ENCODE measurements around the gene PRMT1. TPM values are rescaled to one million over a fixed set of nuclear protein-coding genes. Genes with fewer than 3 reads are reported as not detected.

The PRMT1 gene
- total RNA-seq, 1 experiment from 2014 or later: 505 TPM

GRCh38 chr19:49677901-49678674 is 1.0 kb downstream of the PRMT1 start:
- no peaks in the 10 kb centered on the region; a peak in 2 of 5 replicates for H3K9me3 Mint-ChIP-seq
- no peak overlapping the region for H4K5ac ChIP-seq (ENCODE audit: insufficient read length, low read depth, low read length)
- H3K18ac ChIP-seq (ENCODE audit: insufficient read length, low read depth, low read length): peak overlapping the region; percentile 9
- peaks cover 4% of the 10 kb centered on the region for H3K23me2 ChIP-seq (ENCODE audit: insufficient read length, low read depth, low read length, poor library complexity, severe bottlenecking)
- no peaks in the 10 kb centered on the region for H3K9me3 ChIP-seq (ENCODE audit: control insufficient read depth, low read depth, low read length)
- H3K27ac Mint-ChIP-seq: peak overlapping the region; percentile 86 to 95 (median 92)
- no peak overlapping the region for H3K23ac ChIP-seq (ENCODE audit: insufficient read length, low read depth, low read length)
- no peak overlapping the region for H2BK12ac ChIP-seq (ENCODE audit: insufficient read length, low read depth, low read length)
- H3K4me1 ChIP-seq (ENCODE audit: insufficient read depth, low read length): peaks cover 6% of the 10 kb centered on the region
- H2BK15ac ChIP-seq (ENCODE audit: low read depth, low read length): no peak overlapping the region
- peaks cover 22% of the 10 kb centered on the region; the same call in 1 of the 2 replicates for H3K79me2 ChIP-seq (ENCODE audit: insufficient read depth, low read length)
- H4K20me1 ChIP-seq (ENCODE audit: control insufficient read depth, insufficient read depth, insufficient read length): no peaks in the 10 kb centered on the region
- no peak overlapping the region for H2AK5ac ChIP-seq (ENCODE audit: insufficient read length, low read length)
- no peak overlapping the region for H3K27ac ChIP-seq (ENCODE audit: insufficient read length, low read depth, low read length)
- no peak overlapping the region for H3K4ac ChIP-seq (ENCODE audit: low read depth, low read length)
- peak overlapping the region; percentile 94 for H3K9ac ChIP-seq (ENCODE audit: extremely low read depth, insufficient read length, low read length)
- no peak overlapping the region for H2BK120ac ChIP-seq (ENCODE audit: low read depth, low read length, poor library complexity, severe bottlenecking)
- H3K27me3 ChIP-seq (ENCODE audit: insufficient read depth, low read length): no peaks in the 10 kb centered on the region
- H3K4me1 Mint-ChIP-seq: peaks cover 20 to 32% of the 10 kb centered on the region in 2 experiments
- no peak overlapping the region for H3T11ph ChIP-seq (ENCODE audit: low read length)
- no peak overlapping the region for H4K8ac ChIP-seq (replicated peaks; ENCODE audit: insufficient read length, low read depth, low read length)
- H3K27me3 Mint-ChIP-seq (ENCODE audit: low read depth): peaks cover 2% of the 10 kb centered on the region; the same call in 1 of the 2 replicates
- no peak overlapping the region for H4K91ac ChIP-seq (ENCODE audit: insufficient read length, low read depth, low read length)
- no peak overlapping the region for H2AFZ ChIP-seq (ENCODE audit: low read length)
- H2BK5ac ChIP-seq (ENCODE audit: insufficient read length, low read length): no peak overlapping the region
- no CpG with 5 or more reads among the region's 21 CpGs for WGBS (ENCODE audit: extremely low coverage, insufficient read length, low lambda C conversion rate)
- peaks cover 2% of the 10 kb centered on the region for H3K79me1 ChIP-seq (ENCODE audit: insufficient read depth, low read depth, low read length, poor library complexity, severe bottlenecking)
- no peak overlapping the region for H2BK20ac ChIP-seq (ENCODE audit: low read depth, low read length, poor library complexity, severe bottlenecking)
- TF ChIP-seq CTCF (conservative IDR thresholded peaks at IDR 0.05): peak; percentile 84
- H3K4me2 ChIP-seq (ENCODE audit: insufficient read depth, insufficient read length, low read length): peak overlapping the region; percentile 52
- H3K4me3 Mint-ChIP-seq: peak overlapping the region; percentile 91 to 98
- H3K56ac ChIP-seq (ENCODE audit: insufficient read length, low read depth, low read length): no peak overlapping the region
- peak; percentile 91 for DNase-seq
- peaks cover 31 to 36% (median 35%) of the 10 kb centered on the region in 3 experiments; a peak in 6 of 7 replicates for H3K36me3 Mint-ChIP-seq (ENCODE audit: insufficient read depth in 1 of 3, low read depth in 3 of 3)
- peak overlapping the region; percentile 18; the same call in 1 of the 2 replicates for H3K14ac ChIP-seq (ENCODE audit: insufficient read depth, low read length)

Data from H9 (cell line).